ENCODE results near the gene CYP4F3. TPM values are rescaled to one million over a fixed set of nuclear protein-coding genes. Genes with fewer than 3 reads are reported as not detected.
A peak's percentile ranks its signal among the peaks of the same experiment; 100 is the strongest.
"Not testable (repeated sequence)": the region's sequence is repeated elsewhere in the genome, so short reads cannot be mapped to it uniquely, and the experiment has no call there.

Gene CYP4F3, protein sequence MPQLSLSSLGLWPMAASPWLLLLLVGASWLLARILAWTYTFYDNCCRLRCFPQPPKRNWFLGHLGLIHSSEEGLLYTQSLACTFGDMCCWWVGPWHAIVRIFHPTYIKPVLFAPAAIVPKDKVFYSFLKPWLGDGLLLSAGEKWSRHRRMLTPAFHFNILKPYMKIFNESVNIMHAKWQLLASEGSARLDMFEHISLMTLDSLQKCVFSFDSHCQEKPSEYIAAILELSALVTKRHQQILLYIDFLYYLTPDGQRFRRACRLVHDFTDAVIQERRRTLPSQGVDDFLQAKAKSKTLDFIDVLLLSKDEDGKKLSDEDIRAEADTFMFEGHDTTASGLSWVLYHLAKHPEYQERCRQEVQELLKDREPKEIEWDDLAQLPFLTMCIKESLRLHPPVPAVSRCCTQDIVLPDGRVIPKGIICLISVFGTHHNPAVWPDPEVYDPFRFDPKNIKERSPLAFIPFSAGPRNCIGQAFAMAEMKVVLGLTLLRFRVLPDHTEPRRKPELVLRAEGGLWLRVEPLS
- 1 to 10 TPM in 2 of 10 donors, under 1 TPM in 6, not detected in 2; 0.04 to 1.8 (median 0.64) TPM for total RNA-seq
- polyA plus RNA-seq: under 1 TPM; 0.01 to 0.07 TPM
- long read RNA-seq, donor 1: 0 reads
- long read RNA-seq, donor 2: 0 reads
- long read RNA-seq, donor 3: 0 reads

DNA sequence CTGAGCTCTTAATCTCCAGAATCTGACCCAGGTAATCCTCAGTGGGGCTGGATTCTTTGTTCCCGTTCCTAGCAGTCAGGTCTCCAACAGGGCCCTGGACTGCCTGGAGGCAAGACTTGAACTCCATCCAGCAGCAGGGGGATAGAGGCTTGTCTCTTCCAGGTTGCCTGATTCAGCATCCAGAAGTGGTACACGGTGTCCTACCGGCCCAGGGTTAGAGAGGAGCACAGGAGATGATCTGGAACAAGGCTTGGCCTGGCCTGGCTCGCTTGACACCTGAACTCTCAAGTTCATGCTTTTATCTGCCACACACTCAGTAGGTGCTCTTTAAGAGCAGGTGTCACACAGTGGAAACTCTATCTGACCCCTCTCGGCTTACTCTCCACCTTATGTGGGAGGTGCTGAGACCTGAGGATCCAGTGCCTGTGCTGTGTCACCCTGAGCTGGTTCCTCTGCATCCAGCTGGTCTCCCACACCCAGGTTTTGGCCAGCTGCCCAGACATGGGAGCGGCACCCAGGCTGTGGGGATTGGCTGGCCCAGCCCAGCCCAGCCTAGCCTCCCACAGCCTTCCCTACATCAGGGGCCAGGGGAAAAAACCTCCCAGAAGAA lies at the start of gene CYP4F3:
TSS of gene CYP4F3 (plus strand) at position 604 of the 610 bp plus-strand sequence. CDS start 519 bp downstream, outside the sequence.
- Histone ChIP-seq H3K27ac (peak within 1 kb of the TSS in 1 of 10 donors; percentile 71), H3K36me3 (no peaks in the 10 kb centered on the region), H3K4me3 (no peak within 1 kb of the TSS), H3K4me1 (peaks cover 0 to 18% (median 0%) of the 10 kb centered on the region in 9 donors), H3K9me3 (no peaks in the 10 kb centered on the region), H3K27me3 (peaks cover 0 to 14% (median 0%) of the 10 kb centered on the region in 7 donors)
- ATAC-seq: peak; percentile 61 to 93 (median 72)
- intact Hi-C loops (cut with DNase I): no loop called here
- DNase-seq: peak; percentile 43 to 63
- TF ChIP-seq, protein P1, sequence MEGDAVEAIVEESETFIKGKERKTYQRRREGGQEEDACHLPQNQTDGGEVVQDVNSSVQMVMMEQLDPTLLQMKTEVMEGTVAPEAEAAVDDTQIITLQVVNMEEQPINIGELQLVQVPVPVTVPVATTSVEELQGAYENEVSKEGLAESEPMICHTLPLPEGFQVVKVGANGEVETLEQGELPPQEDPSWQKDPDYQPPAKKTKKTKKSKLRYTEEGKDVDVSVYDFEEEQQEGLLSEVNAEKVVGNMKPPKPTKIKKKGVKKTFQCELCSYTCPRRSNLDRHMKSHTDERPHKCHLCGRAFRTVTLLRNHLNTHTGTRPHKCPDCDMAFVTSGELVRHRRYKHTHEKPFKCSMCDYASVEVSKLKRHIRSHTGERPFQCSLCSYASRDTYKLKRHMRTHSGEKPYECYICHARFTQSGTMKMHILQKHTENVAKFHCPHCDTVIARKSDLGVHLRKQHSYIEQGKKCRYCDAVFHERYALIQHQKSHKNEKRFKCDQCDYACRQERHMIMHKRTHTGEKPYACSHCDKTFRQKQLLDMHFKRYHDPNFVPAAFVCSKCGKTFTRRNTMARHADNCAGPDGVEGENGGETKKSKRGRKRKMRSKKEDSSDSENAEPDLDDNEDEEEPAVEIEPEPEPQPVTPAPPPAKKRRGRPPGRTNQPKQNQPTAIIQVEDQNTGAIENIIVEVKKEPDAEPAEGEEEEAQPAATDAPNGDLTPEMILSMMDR (IDR thresholded peaks at IDR 0.05): no peak
- 40 to 51% methylated on average over 6 of the region's 6 CpGs for WGBS, 2 donors

DNA sequence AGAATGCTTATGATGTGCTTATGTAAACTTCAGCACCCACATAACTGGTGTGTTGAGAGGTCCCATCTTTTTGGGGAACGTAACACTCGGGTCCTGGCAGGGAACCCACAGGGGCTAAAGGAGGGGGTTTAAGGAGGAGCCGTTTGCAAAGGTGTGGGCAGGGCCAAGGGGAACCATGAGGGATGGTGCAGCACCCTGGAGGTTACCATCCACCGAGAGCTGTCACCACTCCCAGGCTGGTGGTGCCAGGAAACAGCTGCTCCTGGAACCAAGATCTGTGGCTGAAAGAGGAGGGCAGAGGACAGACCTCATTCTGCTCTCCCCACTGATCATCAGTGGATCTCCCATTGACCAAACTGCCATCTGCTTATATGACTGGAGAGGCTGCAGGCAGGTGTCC lies 48.9 kb upstream of the CYP4F3 start:
- Histone ChIP-seq H3K4me1 (peaks cover 0 to 7% (median 0%) of the 10 kb centered on the region in 9 donors), H3K9me3 (peaks cover 0 to 4% (median 0%) of the 10 kb centered on the region in 11 donors), H3K36me3 (no peaks in the 10 kb centered on the region), H3K27me3 (peaks cover 0 to 25% (median 7%) of the 10 kb centered on the region in 7 donors), H3K4me3 (no peak overlapping the region), H3K27ac (no peak overlapping the region)
- no peak for ATAC-seq
- WGBS, 2 donors: 60 to 72% methylated on average over 4 of the region's 4 CpGs
- TF ChIP-seq, protein P1 (IDR thresholded peaks at IDR 0.05): no peak
- intact Hi-C loops (cut with DNase I): no loop called here
- DNase-seq: no peak

DNA sequence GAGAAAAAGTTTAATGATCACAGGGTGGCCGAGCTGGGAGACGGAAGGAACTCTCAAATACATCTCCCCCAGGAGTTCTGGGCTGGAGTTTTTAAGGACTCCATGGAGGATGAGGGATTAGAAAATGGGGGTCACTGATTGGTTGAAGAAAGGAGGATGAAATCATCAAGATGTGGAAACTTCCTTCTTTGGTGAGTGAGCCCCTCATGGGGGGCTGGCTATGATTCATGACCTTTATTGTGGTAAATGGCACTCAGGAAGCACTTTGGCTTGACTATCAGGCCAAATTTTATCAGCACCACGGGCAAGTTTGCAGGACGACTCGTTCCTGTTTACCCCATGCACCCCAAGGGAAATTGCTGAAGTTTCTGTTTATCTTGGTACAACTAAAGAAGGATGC lies 48.2 kb upstream of the CYP4F3 start:
- WGBS, 2 donors: 23 to 27% methylated on average over 3 to 5 of the region's 5 CpGs
- H3K4me3 ChIP-seq; intact Hi-C loops (cut with DNase I); H3K36me3 ChIP-seq; H3K27ac ChIP-seq; H3K4me1 ChIP-seq; ATAC-seq; H3K9me3 ChIP-seq; DNase-seq: not testable (repeated sequence)
- peaks cover 0 to 19% (median 6%) of the 10 kb centered on the region in 7 donors for H3K27me3 ChIP-seq

DNA sequence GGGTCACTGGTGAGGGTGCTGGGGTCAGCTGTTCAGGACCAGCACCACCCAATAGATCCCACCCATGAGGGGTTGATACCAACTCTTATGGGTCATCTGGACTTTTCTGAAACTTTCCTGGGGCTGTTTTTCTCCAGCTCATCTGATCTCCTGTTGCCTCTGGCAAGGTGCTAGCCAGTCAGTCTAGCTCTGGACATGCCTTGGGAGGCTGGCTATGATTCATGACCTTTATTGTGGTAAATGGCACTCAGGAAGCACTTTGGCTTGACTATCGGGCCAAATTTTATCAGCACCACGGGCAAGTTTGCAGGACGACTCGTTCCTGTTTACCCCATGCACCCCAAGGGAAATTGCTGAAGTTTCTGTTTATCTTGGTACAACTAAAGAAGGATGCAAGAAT lies 46.9 kb upstream of the CYP4F3 start:
- H3K27ac ChIP-seq; H3K36me3 ChIP-seq; H3K4me3 ChIP-seq; intact Hi-C loops (cut with DNase I); DNase-seq; H3K4me1 ChIP-seq: not testable (repeated sequence)
- peak in 3 of 8 donors; percentile 44 to 71 (median 45) for ATAC-seq
- Histone ChIP-seq H3K9me3 (peaks cover 0 to 13% (median 0%) of the 10 kb centered on the region in 11 donors), H3K27me3 (peaks cover 0 to 19% (median 6%) of the 10 kb centered on the region in 7 donors)
- WGBS, 2 donors: 32 to 73% methylated on average over 2 to 4 of the region's 4 CpGs

DNA sequence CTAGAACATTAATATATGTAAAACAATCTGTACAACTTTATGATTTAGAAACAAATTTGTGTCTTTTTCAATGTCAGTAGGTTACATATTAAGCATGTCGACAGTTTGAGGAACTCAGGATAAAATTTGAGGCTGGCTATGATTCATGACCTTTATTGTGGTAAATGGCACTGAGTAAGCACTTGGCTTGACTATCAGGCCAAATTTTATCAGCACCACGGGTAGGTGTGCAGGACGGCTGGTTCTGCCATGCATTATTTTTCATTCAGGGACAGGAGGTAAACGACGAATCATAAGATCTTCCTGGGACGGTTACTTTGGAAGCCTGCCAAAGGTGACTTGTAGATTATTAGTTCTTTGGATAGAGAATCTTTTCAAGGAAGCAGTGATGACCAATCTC lies 45.6 kb upstream of the CYP4F3 start:
- intact Hi-C loops (cut with DNase I): no loop called here
- 37 to 45% methylated on average over 6 of the region's 6 CpGs for WGBS, 2 donors
- TF ChIP-seq, protein P1 (IDR thresholded peaks at IDR 0.05): no peak
- Histone ChIP-seq H3K27me3 (peaks cover 0 to 19% (median 0%) of the 10 kb centered on the region in 7 donors), H3K4me1 (no peaks in the 10 kb centered on the region), H3K27ac (no peak overlapping the region), H3K9me3 (peaks cover 0 to 13% (median 0%) of the 10 kb centered on the region in 11 donors), H3K4me3 (no peak overlapping the region), H3K36me3 (no peaks in the 10 kb centered on the region)
- no peak for ATAC-seq
- DNase-seq: no peak

DNA sequence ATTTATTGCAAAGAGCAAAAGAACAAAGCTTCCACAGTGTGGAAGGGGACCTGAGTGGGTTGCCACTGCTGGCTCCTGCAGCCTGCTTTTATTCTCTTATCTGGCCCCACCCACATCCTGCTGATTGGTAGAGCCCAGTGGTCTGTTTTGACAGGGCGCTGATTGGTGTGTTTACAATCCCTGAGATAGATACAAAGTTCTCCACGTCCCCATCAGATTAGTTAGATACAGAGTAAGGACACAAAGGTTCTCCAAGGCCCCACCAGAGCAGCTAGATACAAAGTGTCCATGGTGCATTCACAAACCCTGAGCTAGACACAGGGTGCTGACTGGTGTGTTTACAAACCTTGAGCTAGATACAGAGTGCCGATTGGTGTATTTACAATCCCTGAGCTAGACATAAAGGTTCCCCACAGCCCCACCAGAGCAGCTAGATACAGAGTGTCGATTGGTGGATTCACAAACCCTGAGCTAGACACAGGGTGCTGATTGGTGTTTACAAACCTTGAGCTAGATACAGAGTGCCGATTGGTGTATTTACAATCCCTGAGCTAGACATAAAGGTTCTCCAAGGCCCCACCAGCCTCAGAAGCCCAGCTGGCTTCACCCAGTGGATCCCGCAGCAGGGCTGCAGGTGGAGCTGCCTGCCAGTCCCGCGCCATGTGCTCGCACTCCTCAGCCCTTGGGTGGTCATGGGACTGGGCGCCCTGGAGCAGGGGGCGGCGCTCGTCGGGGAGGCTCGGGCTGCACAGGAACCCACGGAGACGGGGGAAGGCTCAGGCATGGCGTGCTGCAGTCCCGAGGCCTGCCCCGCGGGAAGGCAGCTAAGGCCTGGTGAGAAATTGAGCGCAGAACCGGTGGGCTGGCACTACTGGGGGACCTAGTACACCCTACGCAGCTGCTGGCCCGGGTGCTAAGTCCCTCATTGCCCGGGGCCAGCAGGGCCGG lies 32.4 kb upstream of the CYP4F3 start:
- intact Hi-C loops (cut with DNase I); DNase-seq; ATAC-seq; H3K9me3 ChIP-seq; H3K4me3 ChIP-seq; H3K27ac ChIP-seq; H3K36me3 ChIP-seq; H3K4me1 ChIP-seq: not testable (repeated sequence)
- WGBS, 2 donors: 86 to 88% methylated on average over 26 to 27 of the region's 27 CpGs
- peaks cover 0 to 14% (median 0%) of the 10 kb centered on the region in 7 donors for H3K27me3 ChIP-seq

All from heart right ventricle (tissue), 16 donors.